ENCODE results near the gene ACACA. TPM values are rescaled to one million over a fixed set of nuclear protein-coding genes. Genes with fewer than 3 reads are reported as not detected.

ACACA gene
- total RNA-seq, 1 experiment from 2014 or later, result 33.0 TPM

- H3K9me3 ChIP-seq (ENCODE audit: low read length), result no peaks in the 10 kb centered on the region
- TF ChIP-seq, protein P1, sequence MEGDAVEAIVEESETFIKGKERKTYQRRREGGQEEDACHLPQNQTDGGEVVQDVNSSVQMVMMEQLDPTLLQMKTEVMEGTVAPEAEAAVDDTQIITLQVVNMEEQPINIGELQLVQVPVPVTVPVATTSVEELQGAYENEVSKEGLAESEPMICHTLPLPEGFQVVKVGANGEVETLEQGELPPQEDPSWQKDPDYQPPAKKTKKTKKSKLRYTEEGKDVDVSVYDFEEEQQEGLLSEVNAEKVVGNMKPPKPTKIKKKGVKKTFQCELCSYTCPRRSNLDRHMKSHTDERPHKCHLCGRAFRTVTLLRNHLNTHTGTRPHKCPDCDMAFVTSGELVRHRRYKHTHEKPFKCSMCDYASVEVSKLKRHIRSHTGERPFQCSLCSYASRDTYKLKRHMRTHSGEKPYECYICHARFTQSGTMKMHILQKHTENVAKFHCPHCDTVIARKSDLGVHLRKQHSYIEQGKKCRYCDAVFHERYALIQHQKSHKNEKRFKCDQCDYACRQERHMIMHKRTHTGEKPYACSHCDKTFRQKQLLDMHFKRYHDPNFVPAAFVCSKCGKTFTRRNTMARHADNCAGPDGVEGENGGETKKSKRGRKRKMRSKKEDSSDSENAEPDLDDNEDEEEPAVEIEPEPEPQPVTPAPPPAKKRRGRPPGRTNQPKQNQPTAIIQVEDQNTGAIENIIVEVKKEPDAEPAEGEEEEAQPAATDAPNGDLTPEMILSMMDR (conservative IDR thresholded peaks at IDR 0.05; ENCODE audit: low read depth, low read length), result no peak
- TF ChIP-seq EZH2phosphoT487 (IDR thresholded peaks at IDR 0.05; ENCODE audit: borderline replicate concordance, low read length), result no peak
- TF ChIP-seq EZH2 (IDR thresholded peaks at IDR 0.05; ENCODE audit: low read length, unreplicated experiment), result no peak
- ChIA-PET CTCF (no interaction called here), POLR2A (ENCODE audit: unreplicated experiment) (no interaction called here)
- H3K36me3 ChIP-seq (ENCODE audit: low read depth, low read length), result peaks cover 26% of the 10 kb centered on the region
- no peak overlapping the region for H3K4me2 ChIP-seq (ENCODE audit: low read length)
- no peaks in the 10 kb centered on the region for H4K20me1 ChIP-seq (ENCODE audit: low read length)
- H3K9ac ChIP-seq (ENCODE audit: low read length), result no peak overlapping the region
- no peak overlapping the region for H2AFZ ChIP-seq (ENCODE audit: low read length)
- H3K27me3 ChIP-seq (ENCODE audit: low read length), result no peaks in the 10 kb centered on the region
- DNase-seq (no peak), ATAC-seq (no peak)
- no TSS peak for BruUV-seq (replicated peaks)
- H3K9me2 ChIP-seq (replicated peaks; ENCODE audit: low read length), result no peaks in the 10 kb centered on the region
- H3K4me1 ChIP-seq (ENCODE audit: insufficient read depth, low read length), result no peaks in the 10 kb centered on the region
- H3F3A ChIP-seq (ENCODE audit: low read length, unreplicated experiment), result no peaks in the 10 kb centered on the region
- intact Hi-C loops (cut with micrococcal nuclease), result loop anchor here (10.0 kb wide), 2 partner anchors 45 to 95 kb away; no protein-coding TSS in a partner anchor
- H3K27ac ChIP-seq (ENCODE audit: low read length), result no peak overlapping the region
- H3K79me2 ChIP-seq (ENCODE audit: low read length), result no peaks in the 10 kb centered on the region
- no peak overlapping the region for H3K4me3 ChIP-seq (ENCODE audit: low read length)
These were observed 186.6 kb downstream of the ACACA start for GRCh38 chr17:37219876-37220606.

- no peak for TF ChIP-seq EZH2 (IDR thresholded peaks at IDR 0.05; ENCODE audit: low read length, unreplicated experiment)
- TF ChIP-seq, protein P1 (conservative IDR thresholded peaks at IDR 0.05; ENCODE audit: low read depth, low read length), result no peak
- TF ChIP-seq EZH2phosphoT487 (IDR thresholded peaks at IDR 0.05; ENCODE audit: borderline replicate concordance, low read length), result no peak
- ATAC-seq, result no peak
- no peaks in the 10 kb centered on the region for H3F3A ChIP-seq (ENCODE audit: low read length, unreplicated experiment)
- H3K36me3 ChIP-seq (ENCODE audit: low read depth, low read length), result peaks cover 25% of the 10 kb centered on the region
- ChIA-PET POLR2A (ENCODE audit: unreplicated experiment) (no interaction called here), CTCF (no interaction called here)
- no peak overlapping the region for H3K4me2 ChIP-seq (ENCODE audit: low read length)
- no peaks in the 10 kb centered on the region for H3K9me2 ChIP-seq (replicated peaks; ENCODE audit: low read length)
- H2AFZ ChIP-seq (ENCODE audit: low read length), result no peak overlapping the region
- no peak overlapping the region for H3K27ac ChIP-seq (ENCODE audit: low read length)
- no peaks in the 10 kb centered on the region for H3K27me3 ChIP-seq (ENCODE audit: low read length)
- H3K4me3 ChIP-seq (ENCODE audit: low read length), result no peak overlapping the region
- DNase-seq, result no peak
- BruUV-seq (replicated peaks), result no TSS peak
- intact Hi-C loops (cut with micrococcal nuclease), result loop anchor here (10.0 kb wide), 1 partner anchor 94 kb away; no protein-coding TSS in a partner anchor
- no peak overlapping the region for H3K9ac ChIP-seq (ENCODE audit: low read length)
- no peaks in the 10 kb centered on the region for H3K4me1 ChIP-seq (ENCODE audit: insufficient read depth, low read length)
- no peaks in the 10 kb centered on the region for H3K79me2 ChIP-seq (ENCODE audit: low read length)
- H3K9me3 ChIP-seq (ENCODE audit: low read length), result no peaks in the 10 kb centered on the region
- no peaks in the 10 kb centered on the region for H4K20me1 ChIP-seq (ENCODE audit: low read length)
These were observed 187.8 kb downstream of the ACACA start for GRCh38 chr17:37218849-37219248.

- no peak for ATAC-seq
- Histone ChIP-seq H3K27me3 (ENCODE audit: low read length) (no peaks in the 10 kb centered on the region), H3K4me1 (ENCODE audit: insufficient read depth, low read length) (no peaks in the 10 kb centered on the region), H3K4me3 (ENCODE audit: low read length) (no peak overlapping the region), H3K9ac (ENCODE audit: low read length) (no peak overlapping the region), H2AFZ (ENCODE audit: low read length) (no peak overlapping the region), H3K9me3 (ENCODE audit: low read length) (no peaks in the 10 kb centered on the region), H3K27ac (ENCODE audit: low read length) (no peak overlapping the region), H3K4me2 (ENCODE audit: low read length) (no peak overlapping the region), H3K79me2 (ENCODE audit: low read length) (no peaks in the 10 kb centered on the region), H3K9me2 (replicated peaks; ENCODE audit: low read length) (no peaks in the 10 kb centered on the region), H4K20me1 (ENCODE audit: low read length) (no peaks in the 10 kb centered on the region), H3K36me3 (ENCODE audit: low read depth, low read length) (peaks cover 16% of the 10 kb centered on the region; the same call in 1 of the 2 replicates), H3F3A (ENCODE audit: low read length, unreplicated experiment) (no peaks in the 10 kb centered on the region)
- intact Hi-C loops (cut with micrococcal nuclease), result loop anchor here (10.0 kb wide), 1 partner anchor 90 kb away; no protein-coding TSS in a partner anchor
- DNase-seq, result no peak
- BruUV-seq (replicated peaks), result no TSS peak
- ChIA-PET CTCF (no interaction called here), POLR2A (ENCODE audit: unreplicated experiment) (no interaction called here)
- TF ChIP-seq EZH2 (IDR thresholded peaks at IDR 0.05; ENCODE audit: low read length, unreplicated experiment), result no peak
- no peak for TF ChIP-seq EZH2phosphoT487 (IDR thresholded peaks at IDR 0.05; ENCODE audit: borderline replicate concordance, low read length)
- TF ChIP-seq, protein P1 (conservative IDR thresholded peaks at IDR 0.05; ENCODE audit: low read depth, low read length), result no peak
These were observed 192.2 kb downstream of the ACACA start for GRCh38 chr17:37214416-37214815.
